A549 (cell line): Measurements from ENCODE around the gene HIVEP3. TPM values are rescaled to one million over a fixed set of nuclear protein-coding genes. Genes with fewer than 3 reads are reported as not detected.

Experiments
- ATAC-seq, 2 experiments: fragments of 200-7000 bp in 1 of 2; fragments of >200 bp in 1 of 2; cut with Nextera tagmentation in 1 of 2; cut with Tn5 transposase in 1 of 2; 3 replicates each; pipeline versions ENCODE4 v1.8.0 to v1.9.1; 2018 to 2020; ENCODE audit warnings: mild to moderate bottlenecking in 1 of 2, moderate library complexity in 1 of 2
- CTCF ChIA-PET: fragments of 300-600 bp; sonication (Branson Sonifier 250); formaldehyde crosslinking; extraction: SDS; loops from one replicate; lab custom pipeline; 2021; ENCODE audit warnings: antibody characterized with exemption, inconsistent platforms; lab: Yijun Ruan, JAX
- POLR2A ChIA-PET: fragments of 350-600 bp; formaldehyde crosslinking; extraction: SDS; loops from one replicate; lab custom pipeline; 2021; ENCODE audit warnings: antibody characterized with exemption, inconsistent platforms; lab: Yijun Ruan, JAX
- DNase-seq, 2 experiments: peaks; one replicate each; pipeline versions ENCODE4 v3.0.0 to v3.0.0-alpha.2; 2011 to 2016; ENCODE audit warnings: low read depth in 1 of 2, low spot score in 1 of 2
- FAIRE-seq: peaks from 2 replicates; lab custom pipeline; 2011; peaks lifted over from hg19 to GRCh38; lab: Jason Lieb, UNC
- H3K27ac ChIP-seq, 2 experiments: fragments of >200 bp; sonication (Bioruptor Twin); formaldehyde crosslinking; 3 replicates each; pipeline ENCODE4 v1.5.1; 2016 to 2017
- H3K4me1 ChIP-seq: fragments of >200 bp; sonication (Bioruptor Twin); formaldehyde crosslinking; 3 replicates; pipeline ENCODE4 v1.6.1; 2016
- H3K4me2 ChIP-seq: fragments of >200 bp; sonication (Bioruptor Twin); formaldehyde crosslinking; 3 replicates; pipeline ENCODE4 v1.6.1; 2016
- H3K4me3 ChIP-seq: fragments of >200 bp; sonication (Bioruptor Twin); formaldehyde crosslinking; 3 replicates; pipeline ENCODE4 v1.5.1; 2016
- H3K9me3 ChIP-seq: fragments of >200 bp; sonication (Bioruptor Twin); formaldehyde crosslinking; 3 replicates; pipeline ENCODE4 v1.6.1; 2016
- CBX2 ChIP-seq: fragments of 200-600 bp; sonication (generic); IDR thresholded peaks from 2 replicates; pipeline ENCODE4 v1.6.1; 2016; ENCODE audit warnings: low read depth, mild to moderate bottlenecking, borderline replicate concordance
- CEBPB ChIP-seq, 2 experiments: fragments of >200 bp in 1 of 2; sonication (Bioruptor Twin) in 1 of 2; formaldehyde crosslinking in 1 of 2; IDR thresholded peaks; 2 replicates each; pipeline ENCODE4 v1.6.1; 2012 to 2016
- CHD2 ChIP-seq: fragments of 150-350 bp; IDR thresholded peaks from 2 replicates; pipeline ENCODE4 v1.6.1; 2014; ENCODE audit warnings: low read length; ENCODE audit not compliant: partially characterized antibody
- ESRRA ChIP-seq: fragments of 150-350 bp; IDR thresholded peaks from 2 replicates; pipeline ENCODE4 v1.6.1; 2014; ENCODE audit warnings: mild to moderate bottlenecking, low read length, borderline replicate concordance
- FOSL2 ChIP-seq, 2 experiments: fragments of 450-650 bp in 1 of 2; fragments of >200 bp in 1 of 2; sonication (Bioruptor Twin) in 1 of 2; formaldehyde crosslinking; IDR thresholded peaks; 2 replicates each; pipeline versions ENCODE4 v1.5.0 to v1.6.1; 2016 to 2020; ENCODE audit warnings: mild to moderate bottlenecking in 1 of 2, moderate library complexity in 1 of 2
- FOXS1 ChIP-seq: fragments of 250-450 bp; sonication (Bioruptor Pico); IDR thresholded peaks from 2 replicates; pipeline ENCODE4 v1.5.0; 2020; ENCODE audit warnings: mild to moderate bottlenecking, moderate library complexity
- GATA3 ChIP-seq: IDR thresholded peaks from 2 replicates; pipeline ENCODE4 v1.6.1; 2012; ENCODE audit warnings: borderline replicate concordance
- HDAC2 ChIP-seq: fragments of 200-600 bp; sonication (generic); IDR thresholded peaks from 2 replicates; pipeline ENCODE4 v1.6.1; 2016
- MAFK ChIP-seq: fragments of 450-650 bp; IDR thresholded peaks from 2 replicates; pipeline ENCODE4 v1.6.1; 2014; ENCODE audit not compliant: partially characterized antibody
- MYC ChIP-seq: IDR thresholded peaks from 2 replicates; pipeline ENCODE4 v1.6.1; 2012; ENCODE audit warnings: mild to moderate bottlenecking, inconsistent platforms, low read length, improper control_type of control experiment, borderline replicate concordance
- POLR2A ChIP-seq: IDR thresholded peaks from 2 replicates; pipeline ENCODE4 v1.6.1; 2012; ENCODE audit warnings: mild to moderate bottlenecking, low read length
- POLR2AphosphoS2 ChIP-seq: conservative IDR thresholded peaks from 2 replicates; pipeline ENCODE4 v1.6.1; 2012; ENCODE audit warnings: low read length, improper control_type of control experiment, inconsistent platforms
- RARB ChIP-seq: fragments of 250-450 bp; sonication (Bioruptor Pico); IDR thresholded peaks from 2 replicates; pipeline ENCODE4 v1.8.0; 2021; ENCODE audit warnings: mild to moderate bottlenecking, moderate library complexity
- TFCP2L1 ChIP-seq: fragments of 250-450 bp; sonication (Bioruptor Pico); IDR thresholded peaks from 2 replicates; pipeline ENCODE4 v1.5.0; 2021; ENCODE audit warnings: mild to moderate bottlenecking
- WGBS: methylation state at CpG from one replicate; pipeline ENCODE4 v1.1.6; 2017; ENCODE audit errors: missing lambda C conversion rate; 5-methylcytosine and 5-hydroxymethylcytosine counted together
- polyA plus RNA-seq, 4 experiments: library from polyadenylated mRNA; depleted of rRNA in 3 of 4; stranded (reverse); fragments of >200 nt; fragmentation: RNase III in 1 of 4; extraction: RNeasy Plus Mini Kit Qiagen cat#74134 plus additional on column Dnase treatment in 1 of 4; gene quantifications; 2 replicates in 3 of 4; 3 replicates in 1 of 4; pipeline ENCODE4 v1.2.3, GENCODE V29; 2011 to 2017
- TF ChIP-seq, protein P1 (sequence below): fragments of 150-350 bp; IDR thresholded peaks from 2 replicates; pipeline ENCODE4 v1.6.1; 2014; ENCODE audit warnings: low read depth, mild to moderate bottlenecking, low read length
- TF ChIP-seq, protein P2 (sequence below): fragments of 250-450 bp; sonication (Bioruptor Pico); IDR thresholded peaks from 2 replicates; pipeline ENCODE4 v1.5.0; 2021; ENCODE audit warnings: mild to moderate bottlenecking, moderate library complexity, borderline replicate concordance
- TF ChIP-seq, protein P3 (sequence below): IDR thresholded peaks from 2 replicates; pipeline ENCODE4 v1.6.1; 2012
- TF ChIP-seq, protein P4 (sequence below): IDR thresholded peaks from 2 replicates; pipeline ENCODE4 v1.6.1; 2012

HIVEP3 gene
- polyA plus RNA-seq, 2 of the 4 experiments (the other 2 are of a cell fraction) = 1.5 to 2.0 TPM

DNA sequence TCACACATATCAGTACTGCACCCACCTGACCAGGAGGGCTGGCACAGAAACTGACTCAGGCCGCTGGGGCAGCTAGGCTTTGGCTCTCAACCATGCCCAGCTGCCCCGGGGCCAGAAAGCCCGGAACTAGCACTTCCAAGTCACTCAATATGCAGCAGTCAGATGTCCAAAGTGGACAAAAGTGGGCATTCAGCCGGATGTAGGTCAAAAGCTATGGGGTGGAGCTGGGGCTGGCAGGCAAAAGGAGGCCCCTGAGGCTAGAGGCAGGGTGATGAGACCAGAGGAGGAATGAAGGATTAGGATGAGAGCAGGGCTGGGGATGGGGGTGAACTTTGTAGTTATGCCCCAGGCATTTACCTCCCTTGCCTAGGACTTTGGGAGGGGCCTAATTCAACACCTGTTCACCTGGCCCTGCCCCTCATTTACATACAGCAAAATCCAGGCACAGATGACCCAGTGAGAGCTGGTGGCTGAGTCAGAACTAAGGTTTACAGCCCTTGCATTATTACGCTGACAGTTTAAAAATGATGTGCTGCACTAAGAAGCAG, 403.5 kb downstream of the HIVEP3 start:
- 75% methylated on average over 3 of the region's 5 CpGs for WGBS
- TF ChIP-seq TFCP2L1 (CRISPR knock-in tag) = no peak
- no peak for TF ChIP-seq ESRRA
- TF ChIP-seq POLR2A = no peak
- TF ChIP-seq MYC = no peak
- TF ChIP-seq, protein P1, sequence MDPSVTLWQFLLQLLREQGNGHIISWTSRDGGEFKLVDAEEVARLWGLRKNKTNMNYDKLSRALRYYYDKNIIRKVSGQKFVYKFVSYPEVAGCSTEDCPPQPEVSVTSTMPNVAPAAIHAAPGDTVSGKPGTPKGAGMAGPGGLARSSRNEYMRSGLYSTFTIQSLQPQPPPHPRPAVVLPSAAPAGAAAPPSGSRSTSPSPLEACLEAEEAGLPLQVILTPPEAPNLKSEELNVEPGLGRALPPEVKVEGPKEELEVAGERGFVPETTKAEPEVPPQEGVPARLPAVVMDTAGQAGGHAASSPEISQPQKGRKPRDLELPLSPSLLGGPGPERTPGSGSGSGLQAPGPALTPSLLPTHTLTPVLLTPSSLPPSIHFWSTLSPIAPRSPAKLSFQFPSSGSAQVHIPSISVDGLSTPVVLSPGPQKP = no peak
- DNase-seq = no peak
- H3K4me1 ChIP-seq = peaks cover 12% of the 10 kb centered on the region
- FAIRE-seq = no peak
- H3K9me3 ChIP-seq = no peaks in the 10 kb centered on the region
- no peak overlapping the region for H3K4me3 ChIP-seq
- POLR2A ChIA-PET = no interaction called here
- no peak overlapping the region for H3K27ac ChIP-seq
- H3K4me2 ChIP-seq = no peak overlapping the region; the same call in 2 of the 3 replicates
- CTCF ChIA-PET = interaction anchor here (0.7 to 5.8 kb wide), 22 partner anchors 8 to 642 kb away, joined by 3 to 32 read pairs (median 5); partner anchors contain the start of gene EDN2
- ATAC-seq = no peak

DNA sequence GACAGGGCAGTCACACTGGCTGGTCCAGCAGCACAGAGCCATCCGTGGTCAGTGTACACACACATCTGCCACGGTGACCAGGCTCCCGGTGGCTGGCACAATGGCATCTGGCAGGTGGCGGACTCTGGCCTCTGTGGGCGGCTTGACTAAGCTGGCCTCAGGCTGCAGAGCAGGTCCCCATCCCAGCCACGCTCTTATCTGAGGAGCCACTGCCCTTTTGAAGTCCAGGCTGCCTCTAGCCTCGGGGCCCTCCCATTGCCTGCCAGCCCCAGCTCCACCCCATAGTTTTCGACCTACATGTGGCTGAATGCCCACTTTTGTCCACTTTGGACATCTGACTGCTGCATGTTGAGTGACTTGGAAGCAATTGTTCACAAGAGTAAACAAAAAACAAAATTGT, 404.3 kb downstream of the HIVEP3 start:
- ATAC-seq = no peak
- DNase-seq = no peak
- FAIRE-seq = no peak

DNA sequence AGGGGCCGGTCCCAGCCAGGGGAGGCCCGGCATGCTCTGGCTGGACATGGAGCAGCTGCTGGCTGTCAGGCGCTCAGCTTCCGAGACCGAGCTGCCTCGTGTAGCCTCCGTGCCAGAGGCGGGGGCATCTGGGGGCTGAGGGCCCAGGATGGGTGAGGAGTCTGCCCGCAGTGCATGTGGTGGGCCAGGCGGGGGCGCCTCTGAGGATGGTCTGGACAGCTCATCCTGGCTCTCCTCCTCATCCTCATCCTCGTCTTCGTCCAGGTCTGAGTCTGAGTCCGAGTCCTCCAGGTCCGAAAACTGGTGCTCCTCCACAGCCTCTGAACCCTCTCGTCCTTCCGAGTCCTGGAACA, 405.4 kb downstream of the HIVEP3 start:
- no peak for DNase-seq
- TF ChIP-seq GATA3 (no peak), MAFK (no peak), CBX2 (no peak), ESRRA (no peak), POLR2A (no peak), CEBPB (IDR thresholded peaks at IDR 0.05) (no peak), CHD2 (no peak), HDAC2 (no peak), FOSL2 (IDR thresholded peaks at IDR 0.05) (no peak), FOSL2 (CRISPR knock-in tag; IDR thresholded peaks at IDR 0.05) (no peak)
- TF ChIP-seq, protein P2, sequence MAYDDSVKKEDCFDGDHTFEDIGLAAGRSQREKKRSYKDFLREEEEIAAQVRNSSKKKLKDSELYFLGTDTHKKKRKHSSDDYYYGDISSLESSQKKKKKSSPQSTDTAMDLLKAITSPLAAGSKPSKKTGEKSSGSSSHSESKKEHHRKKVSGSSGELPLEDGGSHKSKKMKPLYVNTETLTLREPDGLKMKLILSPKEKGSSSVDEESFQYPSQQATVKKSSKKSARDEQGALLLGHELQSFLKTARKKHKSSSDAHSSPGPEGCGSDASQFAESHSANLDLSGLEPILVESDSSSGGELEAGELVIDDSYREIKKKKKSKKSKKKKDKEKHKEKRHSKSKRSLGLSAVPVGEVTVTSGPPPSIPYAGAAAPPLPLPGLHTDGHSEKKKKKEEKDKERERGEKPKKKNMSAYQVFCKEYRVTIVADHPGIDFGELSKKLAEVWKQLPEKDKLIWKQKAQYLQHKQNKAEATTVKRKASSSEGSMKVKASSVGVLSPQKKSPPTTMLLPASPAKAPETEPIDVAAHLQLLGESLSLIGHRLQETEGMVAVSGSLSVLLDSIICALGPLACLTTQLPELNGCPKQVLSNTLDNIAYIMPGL (CRISPR knock-in tag) = no peak
- TF ChIP-seq, protein P3, sequence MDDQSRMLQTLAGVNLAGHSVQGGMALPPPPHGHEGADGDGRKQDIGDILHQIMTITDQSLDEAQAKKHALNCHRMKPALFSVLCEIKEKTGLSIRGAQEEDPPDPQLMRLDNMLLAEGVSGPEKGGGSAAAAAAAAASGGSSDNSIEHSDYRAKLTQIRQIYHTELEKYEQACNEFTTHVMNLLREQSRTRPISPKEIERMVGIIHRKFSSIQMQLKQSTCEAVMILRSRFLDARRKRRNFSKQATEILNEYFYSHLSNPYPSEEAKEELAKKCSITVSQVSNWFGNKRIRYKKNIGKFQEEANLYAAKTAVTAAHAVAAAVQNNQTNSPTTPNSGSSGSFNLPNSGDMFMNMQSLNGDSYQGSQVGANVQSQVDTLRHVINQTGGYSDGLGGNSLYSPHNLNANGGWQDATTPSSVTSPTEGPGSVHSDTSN = no peak
- TF ChIP-seq, protein P4, sequence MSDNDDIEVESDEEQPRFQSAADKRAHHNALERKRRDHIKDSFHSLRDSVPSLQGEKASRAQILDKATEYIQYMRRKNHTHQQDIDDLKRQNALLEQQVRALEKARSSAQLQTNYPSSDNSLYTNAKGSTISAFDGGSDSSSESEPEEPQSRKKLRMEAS = no peak
- TF ChIP-seq, all 56 proteins: peak for 0
- Histone ChIP-seq H3K4me1 (peaks cover 12% of the 10 kb centered on the region), H3K4me3 (no peak overlapping the region), H3K27ac (no peak overlapping the region), H3K9me3 (no peaks in the 10 kb centered on the region), H3K4me2 (no peak overlapping the region)
- ChIA-PET POLR2A (no interaction called here), CTCF (interaction anchor here (1.1 to 5.8 kb wide), 4 partner anchors 11 to 31 kb away, joined by 4 to 32 read pairs (median 8); no protein-coding TSS in a partner anchor)
- WGBS = 60% methylated on average over 8 of the region's 17 CpGs
- no peak for ATAC-seq
- no peak for FAIRE-seq

More for the DNA sequence above, 404.3 kb downstream of the HIVEP3 start:
- TF ChIP-seq FOXS1 (CRISPR knock-in tag) (no peak), FOSL2 (IDR thresholded peaks at IDR 0.05) (no peak), FOSL2 (CRISPR knock-in tag; IDR thresholded peaks at IDR 0.05) (no peak), POLR2AphosphoS2 (no peak), RARB (CRISPR knock-in tag) (no peak)
- 80% methylated on average over 7 of the region's 8 CpGs for WGBS
- CTCF ChIA-PET = interaction anchor here (1.0 to 5.8 kb wide), 4 partner anchors 13 to 39 kb away, joined by 5 to 32 read pairs (median 18); no protein-coding TSS in a partner anchor
- POLR2A ChIA-PET = no interaction called here
- Histone ChIP-seq H3K9me3 (no peaks in the 10 kb centered on the region), H3K4me2 (no peak overlapping the region), H3K27ac (no peak overlapping the region), H3K4me1 (peaks cover 12% of the 10 kb centered on the region), H3K4me3 (no peak overlapping the region)
